Uterus (tissue), 4 donors: ENCODE results near the gene LRRC8C. TPM values are rescaled to one million over a fixed set of nuclear protein-coding genes. Genes with fewer than 3 reads are reported as not detected.

Source experiments
- DNase-seq, 2 donors: peaks; one replicate each; pipeline ENCODE4 v3.0.0-alpha.2; 2019 to 2020
- H3K27ac ChIP-seq, 2 donors: fragments of 200-600 bp; sonication (generic); 1 replicate in 1 of 2; 2 replicates in 1 of 2; pipeline ENCODE4 v1.5.1; 2016 to 2018
- H3K27me3 ChIP-seq, 2 donors: fragments of 200-600 bp; sonication (generic); one replicate each; pipeline ENCODE4 v1.5.1; 2018 to 2019; ENCODE audit warnings: control low read depth in 1 of 2
- H3K36me3 ChIP-seq, 2 donors: fragments of 200-600 bp; sonication (generic); one replicate each; pipeline ENCODE4 v1.5.1; 2019; ENCODE audit warnings: control low read depth in 1 of 2
- H3K4me1 ChIP-seq, 2 donors: fragments of 200-600 bp; sonication (generic); one replicate each; pipeline ENCODE4 v1.5.1; 2018 to 2019; ENCODE audit warnings: control low read depth in 1 of 2
- H3K4me3 ChIP-seq, 2 donors: fragments of 200-600 bp; sonication (generic); 1 replicate in 1 of 2; 2 replicates in 1 of 2; pipeline ENCODE4 v1.5.1; 2018 to 2019; ENCODE audit warnings: mild to moderate bottlenecking in 1 of 2
- H3K9me3 ChIP-seq, 2 donors: fragments of 200-600 bp; sonication (generic); one replicate each; pipeline ENCODE4 v1.5.1; 2019; ENCODE audit warnings: control low read depth in 1 of 2
- CTCF ChIP-seq, 4 experiments: fragments of 200-600 bp in 2 of 4; fragments of 450-650 bp in 2 of 4; sonication (generic) in 2 of 4; IDR thresholded peaks; one replicate each; pipeline ENCODE4 v1.5.1; 2016 to 2019; ENCODE audit warnings: antibody characterized with exemption in 4 of 4, mild to moderate bottlenecking in 2 of 4, moderate library complexity in 1 of 4
- POLR2A ChIP-seq, 2 donors: fragments of 450-650 bp; IDR thresholded peaks; one replicate each; pipeline ENCODE4 v1.6.1; 2016; ENCODE audit warnings: antibody characterized with exemption in 2 of 2, mild to moderate bottlenecking in 1 of 2, moderate library complexity in 1 of 2
- intact Hi-C: fragments of 100-400 bp; cut with DNase I; formaldehyde crosslinking; loops from one replicate; pipeline ENCODE4 v1.15.1; 2023; ENCODE audit warnings: low total_unique reads
- total RNA-seq, 4 donors: library from RNA; depleted of rRNA in 3 of 4; stranded (reverse); fragments of >200 nt in 3 of 4; gene quantifications; one replicate each; pipeline versions ENCODE4 v1.1.0 to v1.2.4, GENCODE V29; 2014 to 2023
- donor health status: DM: yes; HTN: yes; CAD: no.

LRRC8C gene
- total RNA-seq, 4 donors from 2014 or later = 10.9 to 23.8 (median 19.8) TPM

GRCh38 chr1:89640440-89640839 lies 7.5 kb downstream of the LRRC8C start:
- no peak for TF ChIP-seq CTCF (IDR thresholded peaks at IDR 0.05)
- TF ChIP-seq POLR2A (IDR thresholded peaks at IDR 0.05) = no peak
- Histone ChIP-seq H3K36me3 (no peaks in the 10 kb centered on the region), H3K4me3 (no peak overlapping the region), H3K27ac (no peak overlapping the region), H3K9me3 (no peaks in the 10 kb centered on the region), H3K4me1 (no peaks in the 10 kb centered on the region), H3K27me3 (no peaks in the 10 kb centered on the region)
- intact Hi-C loops = no loop called here
- DNase-seq = no peak

- H3K9me3 ChIP-seq = no peaks in the 10 kb centered on the region
- H3K4me1 ChIP-seq = no peaks in the 10 kb centered on the region
- peak overlapping the region in 1 of 2 donors; percentile 0 for H3K27ac ChIP-seq
- H3K27me3 ChIP-seq = no peaks in the 10 kb centered on the region
- H3K4me3 ChIP-seq = no peak overlapping the region
- no peak for DNase-seq
- TF ChIP-seq CTCF (IDR thresholded peaks at IDR 0.05) (no peak), POLR2A (IDR thresholded peaks at IDR 0.05) (no peak)
- intact Hi-C loops = no loop called here
- H3K36me3 ChIP-seq = no peaks in the 10 kb centered on the region
Observed at GRCh38 chr1:89641781-89642180, 8.9 kb downstream of the LRRC8C start.

- intact Hi-C loops = no loop called here
- Histone ChIP-seq H3K9me3 (no peaks in the 10 kb centered on the region), H3K36me3 (no peaks in the 10 kb centered on the region), H3K27ac (peak overlapping the region in 1 of 2 donors; percentile 3), H3K27me3 (no peaks in the 10 kb centered on the region), H3K4me1 (no peaks in the 10 kb centered on the region), H3K4me3 (no peak overlapping the region)
- no peak for TF ChIP-seq CTCF (IDR thresholded peaks at IDR 0.05)
- no peak for TF ChIP-seq POLR2A (IDR thresholded peaks at IDR 0.05)
- DNase-seq = no peak
Observed at GRCh38 chr1:89643577-89643976, 10.7 kb downstream of the LRRC8C start.

GRCh38 chr1:89644119-89644814 lies 11.3 kb downstream of the LRRC8C start:
- Histone ChIP-seq H3K27ac (no peak overlapping the region), H3K9me3 (no peaks in the 10 kb centered on the region), H3K36me3 (no peaks in the 10 kb centered on the region), H3K27me3 (no peaks in the 10 kb centered on the region), H3K4me3 (no peak overlapping the region), H3K4me1 (no peaks in the 10 kb centered on the region)
- DNase-seq = no peak
- intact Hi-C loops = no loop called here
- TF ChIP-seq CTCF (IDR thresholded peaks at IDR 0.05) (no peak), POLR2A (IDR thresholded peaks at IDR 0.05) (no peak)

- Histone ChIP-seq H3K4me3 (no peak overlapping the region), H3K4me1 (no peaks in the 10 kb centered on the region), H3K9me3 (no peaks in the 10 kb centered on the region), H3K27ac (no peak overlapping the region), H3K36me3 (no peaks in the 10 kb centered on the region), H3K27me3 (no peaks in the 10 kb centered on the region)
- no peak for TF ChIP-seq POLR2A (IDR thresholded peaks at IDR 0.05)
- TF ChIP-seq CTCF (IDR thresholded peaks at IDR 0.05) = no peak
- no peak for DNase-seq
- intact Hi-C loops = no loop called here
Observed at GRCh38 chr1:89646259-89646658, 13.3 kb downstream of the LRRC8C start.
